Spleen (tissue), 11 donors: Measurements from ENCODE around the gene HNRNPF. TPM values are rescaled to one million over a fixed set of nuclear protein-coding genes. Genes with fewer than 3 reads are reported as not detected.
"Not testable (repeated sequence)": the region's sequence is repeated elsewhere in the genome, so short reads cannot be mapped to it uniquely, and the experiment has no call there.

Experiments
- DNase-seq: peaks from one replicate; pipeline ENCODE4 v3.0.0-alpha.2; 2020
- H3K27ac ChIP-seq, 8 donors: fragments of 200-600 bp; sonication (generic) in 7 of 8; 1 replicate in 4 of 8; 2 replicates in 4 of 8; pipeline versions ENCODE4 v1.5.0 to v1.8.0; 2016 to 2021; ENCODE audit warnings: inconsistent platforms in 4 of 8, mild to moderate bottlenecking in 4 of 8, moderate library complexity in 1 of 8
- H3K27me3 ChIP-seq, 7 donors: fragments of 200-600 bp; sonication (generic) in 6 of 7; replicated peaks in 1 of 7; 1 replicate in 4 of 7; 2 replicates in 3 of 7; pipeline versions ENCODE4 v1.5.0 to v1.8.0; 2016 to 2021; ENCODE audit warnings: inconsistent platforms in 3 of 7, mild to moderate bottlenecking in 1 of 7
- H3K36me3 ChIP-seq, 6 donors: fragments of 200-600 bp; sonication (generic) in 5 of 6; 1 replicate in 4 of 6; 2 replicates in 2 of 6; pipeline versions ENCODE4 v1.5.0 to v1.8.0; 2016 to 2021; ENCODE audit warnings: inconsistent platforms in 2 of 6
- H3K4me1 ChIP-seq, 6 donors: fragments of 200-600 bp; sonication (generic) in 5 of 6; 1 replicate in 3 of 6; 2 replicates in 3 of 6; pipeline versions ENCODE4 v1.5.0 to v1.8.0; 2016 to 2021; ENCODE audit warnings: inconsistent platforms in 3 of 6
- H3K4me3 ChIP-seq, 8 donors: fragments of 200-600 bp; sonication (generic) in 7 of 8; 1 replicate in 4 of 8; 2 replicates in 4 of 8; pipeline versions ENCODE4 v1.5.0 to v1.8.0; 2016 to 2021; ENCODE audit warnings: inconsistent platforms in 4 of 8, mild to moderate bottlenecking in 4 of 8, moderate library complexity in 2 of 8
- H3K9me3 ChIP-seq, 8 donors: fragments of 200-600 bp; sonication (generic) in 7 of 8; 1 replicate in 4 of 8; 2 replicates in 4 of 8; pipeline versions ENCODE4 v1.5.0 to v1.8.0; 2016 to 2021; ENCODE audit warnings: inconsistent platforms in 4 of 8
- CTCF ChIP-seq, 11 experiments: fragments of 200-600 bp in 7 of 11; fragments of 450-650 bp in 4 of 11; sonication (generic) in 4 of 11; IDR thresholded peaks in 8 of 11; conservative IDR thresholded peaks in 3 of 11; 1 replicate in 7 of 11; 2 replicates in 4 of 11; pipeline versions ENCODE4 v1.4.0 to v1.8.0; 2016 to 2021; ENCODE audit warnings: antibody characterized with exemption in 11 of 11, inconsistent platforms in 4 of 11, mild to moderate bottlenecking in 1 of 11
- POLR2A ChIP-seq, 3 donors: fragments of 450-650 bp; IDR thresholded peaks; one replicate each; pipeline ENCODE4 v1.5.1; 2017; ENCODE audit warnings: antibody characterized with exemption in 3 of 3, mild to moderate bottlenecking in 1 of 3
- POLR2AphosphoS5 ChIP-seq, 3 donors: sonication (generic); formaldehyde crosslinking; IDR thresholded peaks; one replicate each; pipeline ENCODE4 v1.5.1; 2017; ENCODE audit warnings: antibody characterized with exemption in 3 of 3
- WGBS, 5 donors: extraction: QIAGEN DNeasy Blood & Tissue Kit in 3 of 5; methylation state at CpG; one replicate each; pipeline versions ENCODE4 v1.1.5 to v1.1.7; 2013 to 2018; 5-methylcytosine and 5-hydroxymethylcytosine counted together
- intact Hi-C: fragments of 100-400 bp; cut with DNase I; formaldehyde crosslinking; loops from one replicate; pipeline ENCODE4 v1.15.0; 2023; ENCODE audit warnings: low total_unique reads
- polyA plus RNA-seq, 3 donors: library from polyadenylated mRNA; stranded (reverse); fragments of 200-250 nt; gene quantifications; one replicate each; pipeline ENCODE4 v1.2.1, GENCODE V29; 2013
- total RNA-seq, 7 donors: library from RNA; depleted of rRNA in 3 of 7; stranded (reverse); fragments of >200 nt in 3 of 7; fragmentation: NEBNext Ultra II Directional in 4 of 7; extraction: Animal tissue kit (Norgen Biotek cat#: 25700) in 4 of 7; gene quantifications; one replicate each; pipeline versions ENCODE4 v1.1.0 to v1.2.1, GENCODE V29; 2016 to 2021
- donor health status: healthy with polysubstance abuse.
- donor health status: DM: no; HTN: no; CAD: no; lungs with moderate emphysema.
- donor health status: DM: no; HTN: no; CAD: no.
- donor health status: Bipolar disorder and iron deficiency.
- donor health status: healthy.
- donor health status: DM: no; HTN: no; CAD: no.
- donor health status: DM: yes; HTN: yes; CAD: no.

HNRNPF gene
- total and polyA plus RNA-seq, 10 donors: 82.8 to 253 (median 173) TPM

DNA sequence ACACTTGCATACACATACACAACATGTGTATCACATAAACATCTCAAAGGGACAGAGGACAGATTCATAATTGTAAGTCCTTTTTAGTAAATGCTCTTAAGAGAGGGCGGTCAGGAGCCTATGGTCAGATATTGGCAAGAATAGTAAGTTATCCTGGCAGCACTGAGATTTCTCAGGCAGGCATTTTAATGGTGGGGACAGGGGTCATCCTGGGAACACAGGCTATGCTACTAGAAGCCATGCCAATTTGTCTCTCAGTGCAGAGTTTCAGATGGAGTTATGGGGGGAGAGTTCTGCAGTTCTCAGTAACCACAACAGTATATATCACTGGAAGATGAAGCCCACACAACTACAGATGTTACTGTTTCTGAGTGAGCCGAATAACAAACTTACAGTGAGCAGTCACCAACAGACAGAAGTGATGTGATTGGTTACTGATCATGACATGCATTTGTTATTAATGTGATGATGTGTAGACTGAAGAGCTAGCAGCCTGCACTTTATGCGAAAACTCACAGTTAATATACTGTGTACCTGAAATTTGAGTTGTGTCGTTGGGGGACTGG, 44.4 kb upstream of the HNRNPF start:
- Histone ChIP-seq H3K4me1 (peaks cover 40 to 78% (median 54%) of the 10 kb centered on the region in 6 donors), H3K27ac (peak overlapping the region; percentile 72 to 98 (median 91)), H3K9me3 (no peaks in the 10 kb centered on the region), H3K4me3 (no peak overlapping the region), H3K36me3 (no peaks in the 10 kb centered on the region), H3K27me3 (no peaks in the 10 kb centered on the region)
- intact Hi-C loops: no loop called here
- TF ChIP-seq CTCF (IDR thresholded peaks at IDR 0.05 in 8 of 11, conservative IDR thresholded peaks at IDR 0.05 in 3 of 11) (no peak), POLR2AphosphoS5 (IDR thresholded peaks at IDR 0.05) (no peak), POLR2A (IDR thresholded peaks at IDR 0.05) (no peak)
- DNase-seq: peak; percentile 2
- 56 to 76% (median 67%) methylated on average over 4 of the region's 4 CpGs for WGBS, 5 donors

GRCh38 chr10:43452356-43452914, 43.4 kb upstream of the HNRNPF start:
- H3K27ac ChIP-seq: peak overlapping the region; percentile 72 to 98 (median 91)
- no peaks in the 10 kb centered on the region for H3K27me3 ChIP-seq
- H3K36me3 ChIP-seq: no peaks in the 10 kb centered on the region
- intact Hi-C loops: no loop called here
- peaks cover 40 to 78% (median 54%) of the 10 kb centered on the region in 6 donors for H3K4me1 ChIP-seq
- H3K9me3 ChIP-seq: no peaks in the 10 kb centered on the region
- no peak for DNase-seq
- H3K4me3 ChIP-seq: peak overlapping the region in 2 of 8 donors; percentile 2 to 5
- WGBS, 5 donors: 24 to 33% (median 27%) methylated on average over 4 of the region's 4 CpGs
- TF ChIP-seq POLR2AphosphoS5 (IDR thresholded peaks at IDR 0.05) (peak in 1 of 3 donors; percentile 3), CTCF (IDR thresholded peaks at IDR 0.05 in 8 of 11, conservative IDR thresholded peaks at IDR 0.05 in 3 of 11) (no peak)

DNA sequence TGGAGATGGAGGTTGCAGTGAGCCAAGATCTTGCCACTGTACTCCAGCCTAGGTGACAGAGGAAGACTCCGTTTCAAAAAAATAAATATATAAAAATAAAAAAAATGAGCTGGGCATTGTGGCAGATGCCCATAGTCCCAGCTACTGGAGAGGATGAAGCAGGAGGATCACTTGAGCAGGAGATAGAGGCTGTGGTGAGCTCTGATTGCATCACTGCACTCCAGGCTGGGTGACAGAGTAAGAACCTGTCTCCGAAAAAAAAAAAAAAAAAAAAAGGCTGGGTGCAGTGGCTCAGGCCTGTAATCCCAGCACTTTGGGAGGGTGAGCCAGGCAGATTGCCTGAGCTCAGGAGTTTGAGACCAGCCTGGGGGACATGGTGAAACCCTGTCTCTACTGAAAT, 39.8 kb upstream of the HNRNPF start:
- WGBS, 5 donors: 70 to 100% (median 75%) methylated on average over 1 to 2 of the region's 2 CpGs
- H3K4me1 ChIP-seq: peaks cover 21 to 47% (median 29%) of the 10 kb centered on the region in 6 donors
- intact Hi-C loops: no loop called here
- peaks cover 0 to 7% (median 0%) of the 10 kb centered on the region in 8 donors for H3K9me3 ChIP-seq
- no peak for TF ChIP-seq POLR2A (IDR thresholded peaks at IDR 0.05)
- no peak for TF ChIP-seq CTCF (IDR thresholded peaks at IDR 0.05 in 8 of 11, conservative IDR thresholded peaks at IDR 0.05 in 3 of 11)
- no peak for TF ChIP-seq POLR2AphosphoS5 (IDR thresholded peaks at IDR 0.05)
- DNase-seq: no peak
- no peak overlapping the region for H3K4me3 ChIP-seq
- no peak overlapping the region for H3K27ac ChIP-seq
- no peaks in the 10 kb centered on the region for H3K27me3 ChIP-seq
- H3K36me3 ChIP-seq: peaks cover 0 to 14% (median 0%) of the 10 kb centered on the region in 6 donors

DNA sequence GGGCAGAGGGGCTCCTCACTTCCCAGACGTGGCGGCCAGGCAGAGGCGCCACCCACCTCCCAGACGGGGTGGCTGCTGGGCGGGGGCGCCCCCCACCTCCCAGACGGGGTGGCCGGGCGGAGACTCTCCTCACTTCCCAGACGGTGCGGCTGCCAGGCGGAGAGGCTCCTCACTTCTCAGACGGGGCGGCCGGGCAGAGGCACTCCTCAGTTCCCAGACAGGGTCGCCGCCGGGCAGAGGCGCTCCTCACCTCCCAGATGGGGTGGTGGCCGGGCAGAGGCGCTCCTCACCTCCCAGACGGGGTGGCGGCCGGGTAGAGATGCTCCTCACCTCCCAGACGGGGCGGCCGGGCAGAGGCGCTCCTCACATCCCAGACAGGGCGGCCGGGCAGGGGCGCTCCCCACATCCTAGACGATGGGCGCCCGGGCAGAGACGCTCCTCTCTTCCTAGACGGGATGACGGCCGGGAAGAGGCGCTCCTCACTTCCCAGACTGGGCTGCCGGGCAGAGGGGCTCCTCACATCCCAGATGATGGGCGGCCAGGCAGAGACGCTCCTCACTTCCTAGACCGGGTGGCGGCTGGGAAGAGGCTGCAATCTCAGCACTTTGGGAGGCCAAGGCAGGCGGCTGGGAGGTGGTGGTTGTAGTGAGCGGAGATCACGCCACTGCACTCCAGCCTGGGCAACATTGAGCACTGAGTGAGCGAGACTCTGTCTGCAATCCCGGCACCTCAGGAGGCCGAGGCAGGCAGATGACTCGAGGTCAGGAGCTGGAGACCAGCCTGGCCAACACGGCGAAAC, 37.4 kb upstream of the HNRNPF start:
- WGBS, 5 donors: 94 to 97% (median 96%) methylated on average over 30 to 53 of the region's 53 CpGs
- Histone ChIP-seq H3K4me1 (peaks cover under 1 to 24% (median 6%) of the 10 kb centered on the region in 6 donors), H3K36me3 (peaks cover 0 to 14% (median 0%) of the 10 kb centered on the region in 6 donors)
- H3K27me3 ChIP-seq, intact Hi-C loops, DNase-seq, H3K9me3 ChIP-seq, H3K27ac ChIP-seq, H3K4me3 ChIP-seq: not testable (repeated sequence)
